ENCODE data around the gene LEFTY2. TPM values are rescaled to one million over a fixed set of nuclear protein-coding genes. Genes with fewer than 3 reads are reported as not detected.
"Not testable (repeated sequence)": the region's sequence is repeated elsewhere in the genome, so short reads cannot be mapped to it uniquely, and the experiment has no call there.

Gene LEFTY2
- total RNA-seq, 1 donor from 2014 or later = 0.78 TPM

DNA sequence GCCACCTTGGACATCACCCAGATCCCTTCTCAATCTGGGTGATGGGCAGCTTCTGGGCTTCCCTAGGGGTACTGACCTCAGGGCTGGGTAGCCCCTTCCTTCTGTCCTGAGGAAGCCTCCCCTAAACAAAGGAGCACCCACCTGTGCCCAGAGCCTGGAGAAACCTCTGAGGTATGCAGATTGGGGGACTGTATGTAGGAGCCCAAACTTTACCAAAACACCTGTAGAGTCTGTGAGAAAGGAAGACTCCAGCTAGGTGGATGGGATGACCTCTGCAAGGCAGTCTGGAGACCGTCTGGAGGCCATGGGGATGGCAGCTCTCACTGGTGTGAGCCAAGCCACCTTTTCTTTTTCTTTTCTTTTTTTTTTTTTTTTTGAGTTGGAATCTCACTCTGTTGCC lies 13.7 kb upstream of the LEFTY2 start:
- no peak for DNase-seq (ENCODE audit: low read depth)

DNA sequence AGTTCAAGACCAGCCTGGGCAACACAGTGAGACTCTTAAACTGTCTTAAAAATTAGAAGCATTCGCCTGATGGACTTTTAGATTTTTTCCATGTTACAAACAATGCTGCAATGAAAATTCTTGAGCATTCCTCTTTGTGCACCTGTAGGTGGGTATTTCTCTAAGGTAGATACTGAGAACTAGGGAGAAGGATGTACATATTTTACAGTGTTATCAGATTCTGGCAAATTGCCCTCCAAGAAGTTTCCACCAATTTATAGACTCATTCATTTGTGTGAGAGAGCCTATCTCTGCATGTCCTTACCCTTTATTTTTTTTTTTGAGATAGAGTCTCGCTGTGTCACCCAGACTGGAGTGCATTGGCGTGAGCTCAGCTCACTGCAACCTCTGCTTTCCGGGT lies 12.3 kb upstream of the LEFTY2 start:
- no peak for DNase-seq (ENCODE audit: low read depth)

GRCh38 chr1:225950905-225951497 lies 10.0 kb upstream of the LEFTY2 start:
- no peak for DNase-seq (ENCODE audit: low read depth)

- peak; percentile 24 for DNase-seq (ENCODE audit: low read depth)
Measured at GRCh38 chr1:225949041-225949440, 8.0 kb upstream of the LEFTY2 start.

DNA sequence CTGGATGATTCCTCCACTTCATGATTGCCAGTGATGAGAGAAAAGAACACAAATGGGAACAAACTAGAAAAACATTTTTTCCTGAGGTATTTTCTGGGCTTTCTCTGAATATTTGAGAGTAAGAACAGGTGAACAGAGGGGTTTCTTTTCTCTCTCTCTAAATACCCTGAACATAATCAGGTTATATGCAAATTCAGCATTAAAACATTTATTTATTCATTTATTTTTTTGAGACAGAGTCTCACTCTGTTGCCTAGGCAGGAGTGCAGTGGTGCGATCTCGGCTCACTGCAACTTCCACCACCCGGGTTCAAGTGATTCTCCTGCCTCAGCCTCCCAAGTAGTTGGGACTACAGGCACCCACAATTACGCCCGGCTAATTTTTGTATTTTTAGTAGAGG lies 5.8 kb upstream of the LEFTY2 start:
- DNase-seq (ENCODE audit: low read depth) = no peak

- no peak for DNase-seq (ENCODE audit: low read depth)
Measured at GRCh38 chr1:225946082-225946620, 5.1 kb upstream of the LEFTY2 start.

DNA sequence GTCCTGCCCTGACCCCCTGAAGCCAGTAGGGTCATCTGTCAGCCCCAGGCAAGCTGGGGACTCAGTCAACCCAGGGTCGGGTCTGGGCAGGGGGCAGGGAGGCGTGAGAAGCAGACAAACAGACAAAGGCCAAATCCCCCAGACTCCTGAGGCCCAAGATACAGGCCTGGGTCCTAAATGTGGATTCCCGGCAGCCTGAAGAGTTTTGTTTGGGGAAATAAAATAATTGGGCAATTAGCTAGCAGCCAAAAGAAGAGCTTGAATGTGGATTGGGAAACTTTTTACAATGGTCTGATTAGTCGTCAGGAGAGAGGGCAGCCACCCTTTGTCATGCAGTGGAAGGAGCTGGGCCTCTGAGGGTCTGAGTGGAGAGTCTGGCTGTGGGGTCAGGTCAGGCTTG lies 4.5 kb upstream of the LEFTY2 start:
- no peak for DNase-seq (ENCODE audit: low read depth)

DNA sequence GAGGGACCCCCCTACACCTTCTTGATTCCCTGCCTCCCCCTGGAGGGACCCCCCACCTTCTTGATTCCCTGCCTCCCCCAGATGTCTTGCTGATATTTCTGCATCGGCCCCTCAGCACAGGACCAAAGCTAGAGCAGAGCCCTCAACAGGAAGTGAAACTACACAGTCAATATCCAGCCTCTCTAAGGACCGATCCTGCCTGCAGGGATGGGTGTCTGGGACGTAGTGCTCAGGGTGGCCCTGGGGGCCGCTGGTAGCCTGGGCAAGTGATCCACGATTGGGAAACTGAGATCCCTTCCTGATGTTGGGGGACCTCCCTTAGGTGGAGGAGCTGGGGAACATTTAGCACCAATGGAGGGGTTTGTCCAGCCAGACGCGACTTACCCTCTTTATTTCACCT lies 3.9 kb upstream of the LEFTY2 start:
- DNase-seq (ENCODE audit: low read depth) = no peak

DNA sequence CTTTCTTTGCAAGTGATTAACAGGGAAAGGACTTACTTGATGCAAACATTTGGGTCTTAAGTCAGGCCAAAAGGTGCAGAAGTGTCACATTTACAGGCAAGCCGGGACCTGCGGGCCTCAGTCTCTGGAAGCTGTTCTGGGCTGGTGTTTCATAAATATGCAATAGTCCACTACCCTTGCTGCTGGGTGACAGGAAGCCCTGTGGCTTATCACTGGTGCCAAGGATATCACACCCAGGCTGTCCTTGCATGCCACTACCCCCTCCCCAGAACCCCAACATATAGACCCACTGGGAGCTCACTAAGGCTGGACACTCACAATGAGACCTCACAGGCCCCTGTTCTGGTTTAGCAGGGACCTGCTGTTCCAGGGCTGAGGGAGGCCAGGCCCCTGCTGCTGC lies 3.4 kb upstream of the LEFTY2 start:
- no peak for DNase-seq (ENCODE audit: low read depth)

DNA sequence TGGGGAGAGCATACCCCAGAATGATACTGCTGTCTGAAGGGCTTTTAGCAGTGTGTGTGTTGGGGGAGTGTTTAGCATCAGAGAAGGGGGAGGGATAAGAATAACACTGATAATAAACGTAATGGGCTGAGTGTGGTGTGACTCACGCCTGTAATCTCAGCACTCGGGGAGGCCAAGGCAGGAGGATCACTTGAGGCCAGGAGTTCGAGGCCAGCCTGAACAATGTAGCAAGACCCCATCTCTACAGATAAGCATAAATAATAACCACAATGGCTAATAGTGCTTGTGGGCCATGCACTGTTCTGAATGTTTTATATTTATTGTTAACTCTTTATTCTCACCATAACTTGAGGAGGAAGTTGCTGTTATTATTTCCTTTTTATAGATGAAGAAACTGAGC lies 2.6 kb upstream of the LEFTY2 start:
- no peak for DNase-seq (ENCODE audit: low read depth)

DNA sequence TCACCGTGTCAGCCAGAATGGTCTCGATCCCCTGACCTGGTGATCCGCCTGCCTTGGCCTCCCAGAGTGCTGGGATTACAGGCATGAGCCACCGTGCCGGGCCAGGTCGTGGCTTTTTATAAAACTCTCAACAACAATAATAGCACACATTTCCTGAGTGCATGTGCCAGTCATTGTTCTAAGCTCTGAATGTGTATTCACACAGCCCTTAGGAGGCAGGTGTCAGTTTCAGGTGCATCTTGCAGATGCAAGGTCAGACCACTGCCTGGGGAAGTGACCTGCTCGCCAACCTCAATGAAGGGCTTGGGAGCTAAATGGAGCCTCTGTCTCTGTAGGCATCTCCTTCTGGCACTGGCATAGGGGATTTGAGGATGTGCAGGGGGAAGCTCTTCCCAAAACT lies 1.6 kb upstream of the LEFTY2 start:
- no peak for DNase-seq (ENCODE audit: low read depth)

DNA sequence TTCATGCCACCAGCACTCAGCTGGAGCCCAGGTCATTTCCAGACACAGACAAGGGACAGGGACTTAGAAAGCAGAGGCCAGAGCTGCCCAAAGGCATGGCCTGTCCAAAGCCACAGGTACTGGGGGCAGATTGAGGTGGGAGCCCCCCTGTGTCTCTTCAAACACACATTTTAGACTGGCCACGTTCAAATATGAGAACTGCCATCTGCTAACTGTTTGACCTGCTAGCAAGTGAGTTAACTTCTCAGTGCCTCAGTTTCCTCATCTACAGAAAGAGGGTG lies 862 bp upstream of the LEFTY2 start:
- DNase-seq (ENCODE audit: low read depth) = no peak

GRCh38 chr1:225940385-225941151 lies 452 bp downstream of the LEFTY2 start:
- DNase-seq (ENCODE audit: low read depth) = peak; percentile 16

DNA sequence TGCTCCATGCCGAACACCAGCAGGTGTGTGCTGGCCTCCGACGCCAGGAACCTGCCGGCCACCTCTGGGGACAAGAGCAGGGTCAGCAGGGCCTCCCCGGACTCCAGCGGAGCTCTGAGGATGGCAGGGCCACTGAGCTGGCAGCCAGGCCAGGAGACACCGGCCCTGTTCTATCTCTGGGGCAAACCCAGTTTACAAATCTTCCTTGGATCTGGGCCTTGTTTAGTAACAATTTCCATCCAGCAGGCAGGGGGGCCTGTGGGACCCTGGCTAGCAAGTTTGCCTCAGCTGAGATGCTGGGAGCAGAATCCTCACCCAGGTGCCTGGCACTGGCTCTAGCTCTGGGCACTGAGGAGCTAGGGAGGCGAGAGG lies 1.1 kb downstream of the LEFTY2 start:
- DNase-seq (ENCODE audit: low read depth) = not testable (repeated sequence)

- not testable (repeated sequence) for DNase-seq (ENCODE audit: low read depth)
Measured at GRCh38 chr1:225939097-225939938, 1.7 kb downstream of the LEFTY2 start.

GRCh38 chr1:225937048-225937968 lies 3.7 kb downstream of the LEFTY2 start:
- no peak for DNase-seq (ENCODE audit: low read depth)

- no peak for DNase-seq (ENCODE audit: low read depth)
Measured at GRCh38 chr1:225936523-225936922, 4.5 kb downstream of the LEFTY2 start.

GRCh38 chr1:225936086-225936485 lies 4.9 kb downstream of the LEFTY2 start:
- DNase-seq (ENCODE audit: low read depth) = peak; percentile 13

GRCh38 chr1:225934711-225935110 lies 6.3 kb downstream of the LEFTY2 start:
- no peak for DNase-seq (ENCODE audit: low read depth)

DNA sequence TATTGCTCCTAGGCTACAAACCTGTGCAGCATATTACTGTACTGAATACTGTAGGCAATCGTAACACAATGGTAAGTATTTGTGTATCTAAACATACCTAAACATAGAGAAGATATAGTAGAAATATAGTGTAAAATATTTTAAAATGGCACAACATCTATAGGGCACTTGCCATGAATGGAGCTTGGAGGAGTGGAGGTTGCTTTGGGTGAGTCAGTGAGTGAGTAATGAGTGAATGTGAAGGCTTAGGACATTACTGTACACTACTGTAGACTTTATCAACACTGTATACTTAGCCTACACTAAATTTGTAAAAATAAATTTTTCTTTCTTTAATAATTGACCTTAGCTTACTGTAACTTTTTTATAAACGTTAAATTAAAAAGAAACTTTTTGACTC lies 7.9 kb downstream of the LEFTY2 start:
- DNase-seq (ENCODE audit: low read depth) = no peak

Data from myocyte (in vitro differentiated cells).